Activated T-helper 1 cell treated with anti-CD3 and anti-CD28 coated beads, Interleukin-12 subunit alpha, Interleukin-12 subunit beta, Interleukin-2, Interleukin-4 antibody, amounts not matched to agents 30 ng/mL and 10 ng/mL and 1 ng/mL, durations not matched to agents 14 hours and 24 hours and 36 hours (primary cell): ENCODE results near the gene PTPN7. TPM values are rescaled to one million over a fixed set of nuclear protein-coding genes. Genes with fewer than 3 reads are reported as not detected.
"Not testable (repeated sequence)": the region's sequence is repeated elsewhere in the genome, so short reads cannot be mapped to it uniquely, and the experiment has no call there.

Source experiments
- DNase-seq: peaks from one replicate; pipeline ENCODE4 v3.0.0; 2021; ENCODE audit warnings: low spot score
- H3K27ac Mint-ChIP-seq: one replicate; pipeline ENCODE4 v1.8.0; 2021; ENCODE audit warnings: mild to moderate bottlenecking, mixed read lengths
- H3K27me3 Mint-ChIP-seq: one replicate; pipeline ENCODE4 v1.8.0; 2022; ENCODE audit warnings: mild to moderate bottlenecking, moderate library complexity, mixed read lengths; ENCODE audit not compliant: insufficient read depth
- H3K36me3 Mint-ChIP-seq: one replicate; pipeline ENCODE4 v1.8.0; 2021; ENCODE audit warnings: low read depth, mixed read lengths
- H3K4me1 Mint-ChIP-seq: one replicate; pipeline ENCODE4 v1.8.0; 2021; ENCODE audit warnings: low read depth, mixed read lengths
- H3K4me3 Mint-ChIP-seq: one replicate; pipeline ENCODE4 v1.8.0; 2021; ENCODE audit warnings: mild to moderate bottlenecking, moderate library complexity, mixed read lengths
- H3K9me3 Mint-ChIP-seq: one replicate; pipeline ENCODE4 v1.8.0; 2021; ENCODE audit warnings: mixed read lengths
- intact Hi-C: fragments of 100-400 bp; cut with micrococcal nuclease; formaldehyde crosslinking; loops from one replicate; pipeline ENCODE4 v1.15.1; 2024
- total RNA-seq: library from RNA; stranded (reverse); gene quantifications from 2 replicates; pipeline ENCODE4 v1.2.3, GENCODE V29; 2022

Gene PTPN7
- total RNA-seq, 1 donor from 2014 or later = 597 TPM

GRCh38 chr1:202184750-202185460 is 24.5 kb upstream of the PTPN7 start:
- intact Hi-C loops = loop anchor here (1.0 to 2.0 kb wide), 2 partner anchors 24 to 130 kb away; partner anchors contain the start of gene PTPN7
- peaks cover 24% of the 10 kb centered on the region for H3K4me1 Mint-ChIP-seq
- H3K36me3 Mint-ChIP-seq = no peaks in the 10 kb centered on the region
- DNase-seq = peak; percentile 48
- H3K9me3 Mint-ChIP-seq = no peaks in the 10 kb centered on the region
- no peak overlapping the region for H3K4me3 Mint-ChIP-seq
- H3K27ac Mint-ChIP-seq = no peak overlapping the region
- peaks cover 5% of the 10 kb centered on the region for H3K27me3 Mint-ChIP-seq

GRCh38 chr1:202182040-202182877 is 21.9 kb upstream of the PTPN7 start:
- H3K36me3 Mint-ChIP-seq = no peaks in the 10 kb centered on the region
- no peak overlapping the region for H3K4me3 Mint-ChIP-seq
- no peak for DNase-seq
- H3K27ac Mint-ChIP-seq = no peak overlapping the region
- H3K27me3 Mint-ChIP-seq = peaks cover 2% of the 10 kb centered on the region
- H3K4me1 Mint-ChIP-seq = peaks cover 24% of the 10 kb centered on the region
- H3K9me3 Mint-ChIP-seq = no peaks in the 10 kb centered on the region
- intact Hi-C loops = no loop called here

- no peak overlapping the region for H3K27ac Mint-ChIP-seq
- no peaks in the 10 kb centered on the region for H3K9me3 Mint-ChIP-seq
- no peak overlapping the region for H3K4me3 Mint-ChIP-seq
- H3K36me3 Mint-ChIP-seq = no peaks in the 10 kb centered on the region
- peaks cover 2% of the 10 kb centered on the region for H3K27me3 Mint-ChIP-seq
- intact Hi-C loops = no loop called here
- DNase-seq = no peak
- peaks cover 24% of the 10 kb centered on the region for H3K4me1 Mint-ChIP-seq
Measured at GRCh38 chr1:202181586-202181985, 21.2 kb upstream of the PTPN7 start.

DNA sequence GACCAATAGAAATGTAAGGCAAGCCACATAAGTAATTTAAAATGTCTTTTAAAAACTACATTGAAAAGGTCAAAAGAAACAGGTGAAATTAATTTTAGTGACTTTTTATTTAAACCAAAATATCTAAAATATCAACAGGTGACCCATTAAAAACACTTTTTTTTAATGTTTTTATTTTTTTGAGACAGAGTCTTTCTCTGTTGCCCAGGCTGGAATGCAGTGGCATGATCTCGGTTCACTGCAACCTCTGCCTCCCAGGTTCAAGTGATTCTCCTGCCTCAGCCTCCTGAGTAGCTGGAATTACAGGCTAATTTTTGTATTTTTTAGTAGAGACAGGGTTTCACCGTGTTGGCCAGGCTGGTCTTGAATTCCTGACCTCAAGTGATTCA is 20.3 kb upstream of the PTPN7 start:
- H3K27ac Mint-ChIP-seq = not testable (repeated sequence)

DNA sequence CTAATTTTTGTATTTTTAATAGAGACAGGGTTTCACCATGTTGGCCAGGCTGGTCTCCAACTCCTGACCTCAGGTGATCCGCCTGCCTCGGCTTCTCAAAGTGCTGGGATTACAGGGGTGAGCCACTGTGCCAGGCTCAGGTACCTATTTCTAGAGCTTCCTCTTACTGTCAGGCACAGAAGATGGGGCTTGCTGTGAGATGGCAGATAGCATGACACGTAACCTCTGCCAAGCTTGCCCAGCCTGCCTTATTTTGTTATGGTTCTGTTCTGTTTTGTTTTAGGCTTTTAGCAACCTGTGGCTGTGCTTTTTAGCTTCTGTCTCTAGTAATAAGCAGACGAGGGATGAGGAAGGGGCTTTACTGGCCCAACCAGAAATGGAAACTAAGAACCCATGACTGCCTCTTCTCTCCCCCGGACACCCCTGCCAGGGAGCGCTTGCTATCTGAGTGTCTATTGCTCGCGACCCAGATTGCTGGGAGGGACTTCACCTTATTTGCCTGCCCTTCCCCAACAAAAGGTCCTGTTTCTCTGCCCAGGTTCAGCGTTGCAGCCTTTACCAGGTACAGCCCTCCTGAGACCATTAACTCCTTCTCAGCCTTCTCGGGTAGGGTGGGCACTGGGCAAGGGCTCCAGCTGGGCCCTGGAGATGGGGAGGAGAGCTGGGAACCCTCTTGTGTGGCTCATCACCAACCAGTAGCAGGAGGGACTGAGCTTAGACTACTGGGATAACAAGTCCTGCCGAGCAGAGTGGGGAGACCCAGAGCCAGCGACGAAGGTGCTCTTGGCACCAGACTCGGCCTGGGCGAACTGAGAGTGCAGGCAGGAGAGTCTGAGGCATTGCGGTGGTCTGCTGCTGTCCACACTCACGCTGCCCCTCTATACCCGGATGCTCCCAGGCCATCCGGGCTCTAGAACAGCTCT is 19.7 kb upstream of the PTPN7 start:
- intact Hi-C loops = no loop called here
- no peak overlapping the region for H3K27ac Mint-ChIP-seq
- no peak overlapping the region for H3K4me3 Mint-ChIP-seq
- H3K4me1 Mint-ChIP-seq = peaks cover 24% of the 10 kb centered on the region
- no peaks in the 10 kb centered on the region for H3K36me3 Mint-ChIP-seq
- no peaks in the 10 kb centered on the region for H3K9me3 Mint-ChIP-seq
- DNase-seq = no peak
- H3K27me3 Mint-ChIP-seq = peaks cover 2% of the 10 kb centered on the region

More for the DNA sequence above, 20.3 kb upstream of the PTPN7 start:
- H3K27me3 Mint-ChIP-seq, DNase-seq, H3K9me3 Mint-ChIP-seq, intact Hi-C loops, H3K4me3 Mint-ChIP-seq, H3K36me3 Mint-ChIP-seq: not testable (repeated sequence)
- H3K4me1 Mint-ChIP-seq = peaks cover 24% of the 10 kb centered on the region

- Mint-ChIP-seq H3K27ac (no peak overlapping the region), H3K27me3 (no peaks in the 10 kb centered on the region), H3K4me1 (peaks cover 5% of the 10 kb centered on the region), H3K4me3 (no peak overlapping the region), H3K36me3 (no peaks in the 10 kb centered on the region), H3K9me3 (no peaks in the 10 kb centered on the region)
- intact Hi-C loops = no loop called here
- DNase-seq = no peak
Measured at GRCh38 chr1:202176949-202177927, 16.8 kb upstream of the PTPN7 start.

GRCh38 chr1:202173993-202174392 is 13.6 kb upstream of the PTPN7 start:
- Mint-ChIP-seq H3K9me3 (no peaks in the 10 kb centered on the region), H3K27ac (no peak overlapping the region), H3K27me3 (no peaks in the 10 kb centered on the region), H3K36me3 (no peaks in the 10 kb centered on the region), H3K4me3 (no peak overlapping the region), H3K4me1 (peaks cover 9% of the 10 kb centered on the region)
- intact Hi-C loops = no loop called here
- no peak for DNase-seq

GRCh38 chr1:202172015-202172355 is 11.6 kb upstream of the PTPN7 start:
- Mint-ChIP-seq H3K27me3 (no peaks in the 10 kb centered on the region), H3K27ac (no peak overlapping the region), H3K4me1 (peaks cover 9% of the 10 kb centered on the region), H3K36me3 (no peaks in the 10 kb centered on the region), H3K9me3 (no peaks in the 10 kb centered on the region), H3K4me3 (no peak overlapping the region)
- no peak for DNase-seq
- intact Hi-C loops = no loop called here

DNA sequence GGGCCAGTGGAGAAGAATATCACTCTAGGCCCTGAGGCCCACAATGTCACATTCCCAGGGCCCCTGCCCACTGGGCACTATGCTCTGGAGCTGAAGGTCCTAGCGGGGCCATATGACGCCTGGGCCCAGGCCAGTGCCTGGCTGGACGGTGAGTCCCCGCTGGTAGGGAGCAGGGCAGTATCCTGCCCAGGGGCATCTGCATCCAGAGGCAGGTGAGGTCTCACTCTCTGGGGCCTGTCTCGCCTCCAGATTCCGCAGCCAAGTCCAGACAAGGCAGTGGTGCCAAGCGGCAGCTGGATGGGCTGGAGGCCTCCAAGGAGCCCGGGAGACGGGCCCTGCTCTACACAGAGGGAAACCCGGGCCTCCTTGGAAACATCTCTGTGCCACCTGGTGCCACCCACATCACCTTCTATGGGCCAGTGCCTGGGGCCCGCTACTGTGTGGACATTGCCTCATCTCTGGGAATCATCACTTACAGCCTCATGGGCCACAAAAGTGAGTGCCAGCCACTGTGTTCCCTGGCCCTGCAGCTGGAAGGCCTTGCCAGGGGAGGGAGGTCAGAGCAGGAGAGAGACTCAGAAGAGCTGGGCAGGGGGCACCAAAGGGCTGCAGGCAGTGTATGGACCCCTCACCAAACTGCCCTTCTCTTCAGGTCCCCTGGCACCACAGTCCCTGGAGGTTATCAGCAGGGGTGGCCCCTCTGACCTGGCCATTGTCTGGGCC is 11.1 kb upstream of the PTPN7 start:
- H3K9me3 Mint-ChIP-seq = no peaks in the 10 kb centered on the region
- no peaks in the 10 kb centered on the region for H3K36me3 Mint-ChIP-seq
- H3K27me3 Mint-ChIP-seq = no peaks in the 10 kb centered on the region
- intact Hi-C loops = no loop called here
- no peak overlapping the region for H3K27ac Mint-ChIP-seq
- H3K4me3 Mint-ChIP-seq = no peak overlapping the region
- H3K4me1 Mint-ChIP-seq = peaks cover 14% of the 10 kb centered on the region
- DNase-seq = no peak

DNA sequence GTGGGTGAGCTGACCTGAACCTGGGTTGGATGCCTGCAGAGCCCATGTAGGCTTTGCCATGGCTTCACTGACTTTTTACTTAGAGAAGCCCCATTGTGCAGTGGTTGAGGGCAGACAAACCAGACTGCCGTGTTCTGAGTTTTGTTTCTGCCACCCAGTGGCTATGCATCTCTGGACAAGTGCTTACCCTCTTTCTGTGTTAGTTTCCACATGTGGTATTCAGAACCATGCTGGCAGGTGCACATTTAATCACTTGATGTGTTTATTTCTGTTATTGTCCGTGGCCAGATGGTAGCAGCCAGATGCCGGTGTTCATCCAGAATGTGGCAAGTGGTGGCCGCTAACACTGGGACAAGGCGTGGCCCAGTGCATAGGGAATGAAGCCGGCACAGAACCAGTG is 10.3 kb upstream of the PTPN7 start:
- H3K36me3 Mint-ChIP-seq = no peaks in the 10 kb centered on the region
- no peak overlapping the region for H3K27ac Mint-ChIP-seq
- no peak for DNase-seq
- peaks cover 21% of the 10 kb centered on the region for H3K4me1 Mint-ChIP-seq
- intact Hi-C loops = no loop called here
- H3K4me3 Mint-ChIP-seq = no peak overlapping the region
- H3K27me3 Mint-ChIP-seq = no peaks in the 10 kb centered on the region
- no peaks in the 10 kb centered on the region for H3K9me3 Mint-ChIP-seq

DNA sequence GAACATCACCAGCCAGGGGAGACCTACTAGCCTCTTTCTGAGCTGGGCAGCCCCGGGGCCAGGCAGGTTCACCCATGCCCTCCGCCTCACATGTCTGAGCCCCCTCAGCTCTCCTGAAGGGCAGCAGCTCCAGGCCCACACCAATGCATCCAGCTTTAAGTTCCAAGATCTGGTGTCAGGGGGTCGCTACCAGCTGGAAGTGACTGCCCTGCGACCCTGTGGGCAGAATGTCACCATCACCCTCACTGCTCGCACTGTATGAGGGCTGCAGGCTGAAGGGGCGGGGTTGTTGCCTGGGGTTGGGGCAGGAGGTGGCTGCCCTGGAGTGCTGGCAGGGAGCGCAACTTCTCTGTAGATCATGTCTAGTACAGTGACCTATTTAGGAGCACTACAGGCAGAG is 8.5 kb upstream of the PTPN7 start:
- Mint-ChIP-seq H3K4me1 (peaks cover 39% of the 10 kb centered on the region), H3K9me3 (no peaks in the 10 kb centered on the region), H3K36me3 (no peaks in the 10 kb centered on the region), H3K27me3 (no peaks in the 10 kb centered on the region), H3K27ac (no peak overlapping the region), H3K4me3 (no peak overlapping the region)
- intact Hi-C loops = loop anchor here (10.0 kb wide), 3 partner anchors 826 to 1156 kb away; partner anchors contain the start of gene KIF21B
- DNase-seq = no peak
